ENCODE data around the gene RHOV. TPM values are rescaled to one million over a fixed set of nuclear protein-coding genes. Genes with fewer than 3 reads are reported as not detected.

The RHOV gene
- total RNA-seq, 2 donors from 2014 or later, result not detected

GRCh38 chr15:40843261-40843884 is 30.7 kb downstream of the RHOV start:
- ATAC-seq (ENCODE audit: insufficient number of reproducible peaks, low FRiP score, low read depth) (no peak), DNase-seq (ENCODE audit: low spot score) (no peak)
- Histone ChIP-seq H3K4me3 (peak overlapping the region; percentile 71), H3K27ac (no peak overlapping the region), H3K4me1 (ENCODE audit: control insufficient read depth in 1 of 2, low read depth in 2 of 2) (peaks cover 14 to 23% of the 10 kb centered on the region in 2 donors), H3K36me3 (no peaks in the 10 kb centered on the region), H3K27me3 (replicated peaks; ENCODE audit: insufficient read depth) (peaks cover 5% of the 10 kb centered on the region), H3K9me3 (no peaks in the 10 kb centered on the region)
- no peak for TF ChIP-seq CTCF (IDR thresholded peaks at IDR 0.05)

GRCh38 chr15:40841741-40842140 is 32.3 kb downstream of the RHOV start:
- Histone ChIP-seq H3K4me3 (no peak overlapping the region), H3K36me3 (no peaks in the 10 kb centered on the region)
- ATAC-seq (ENCODE audit: insufficient number of reproducible peaks, low FRiP score, low read depth), result no peak

GRCh38 chr15:40838756-40839155 is 35.3 kb downstream of the RHOV start:
- Histone ChIP-seq H3K9me3 (no peaks in the 10 kb centered on the region), H3K4me3 (no peak overlapping the region), H3K27me3 (replicated peaks; ENCODE audit: insufficient read depth) (no peaks in the 10 kb centered on the region), H3K4me1 (ENCODE audit: control insufficient read depth in 1 of 2, low read depth in 2 of 2) (peaks cover 3 to 5% of the 10 kb centered on the region in 2 donors), H3K27ac (no peak overlapping the region), H3K36me3 (no peaks in the 10 kb centered on the region)
- no peak for DNase-seq (ENCODE audit: low spot score)
- no peak for ATAC-seq (ENCODE audit: insufficient number of reproducible peaks, low FRiP score, low read depth)
- TF ChIP-seq CTCF (IDR thresholded peaks at IDR 0.05), result no peak

More at GRCh38 chr15:40841741-40842140, 32.3 kb downstream of the RHOV start:
- Histone ChIP-seq H3K9me3 (no peaks in the 10 kb centered on the region), H3K27ac (no peak overlapping the region), H3K4me1 (ENCODE audit: control insufficient read depth in 1 of 2, low read depth in 2 of 2) (peaks cover 14 to 23% of the 10 kb centered on the region in 2 donors), H3K27me3 (replicated peaks; ENCODE audit: insufficient read depth) (peaks cover 5% of the 10 kb centered on the region)
- no peak for TF ChIP-seq CTCF (IDR thresholded peaks at IDR 0.05)
- no peak for DNase-seq (ENCODE audit: low spot score)

GRCh38 chr15:40836020-40836419 is 38.0 kb downstream of the RHOV start:
- H3K36me3 ChIP-seq, result no peaks in the 10 kb centered on the region
- H3K27ac ChIP-seq, result no peak overlapping the region
- H3K4me1 ChIP-seq (ENCODE audit: control insufficient read depth in 1 of 2, low read depth in 2 of 2), result no peaks in the 10 kb centered on the region

GRCh38 chr15:40832903-40833302 is 41.1 kb downstream of the RHOV start:
- no peak for ATAC-seq (ENCODE audit: insufficient number of reproducible peaks, low FRiP score, low read depth)
- no peak overlapping the region for H3K27ac ChIP-seq
- DNase-seq (ENCODE audit: low spot score), result no peak
- no peaks in the 10 kb centered on the region for H3K4me1 ChIP-seq (ENCODE audit: control insufficient read depth in 1 of 2, low read depth in 2 of 2)
- no peak overlapping the region for H3K4me3 ChIP-seq
- no peaks in the 10 kb centered on the region for H3K9me3 ChIP-seq
- H3K27me3 ChIP-seq (replicated peaks; ENCODE audit: insufficient read depth), result no peaks in the 10 kb centered on the region
- TF ChIP-seq CTCF (IDR thresholded peaks at IDR 0.05), result no peak
- H3K36me3 ChIP-seq, result no peaks in the 10 kb centered on the region

More at GRCh38 chr15:40836020-40836419, 38.0 kb downstream of the RHOV start:
- TF ChIP-seq CTCF (IDR thresholded peaks at IDR 0.05), result no peak
- Histone ChIP-seq H3K9me3 (no peaks in the 10 kb centered on the region), H3K27me3 (replicated peaks; ENCODE audit: insufficient read depth) (no peaks in the 10 kb centered on the region), H3K4me3 (no peak overlapping the region)
- no peak for DNase-seq (ENCODE audit: low spot score)
- ATAC-seq (ENCODE audit: insufficient number of reproducible peaks, low FRiP score, low read depth), result no peak

Data from thoracic aorta (tissue), 2 donors.